IPS-11a (cell line): ENCODE results near the gene MPC1L.
"Not testable (repeated sequence)": the region's sequence is repeated elsewhere in the genome, so short reads cannot be mapped to it uniquely, and the experiment has no call there.

Source experiments
- H3K4me3 ChIP-seq: one replicate; pipeline ENCODE4 v1.5.1; 2013; ENCODE audit warnings: low read depth, low read length, control low read depth

MPC1L gene

GRCh38 chrX:40623139-40623536 lies at the start of gene MPC1L:
TSS of gene MPC1L (plus strand) at chrX:40623428. CDS start at chrX:40623566, 138 bp downstream.
- no peak within 1 kb of the TSS for H3K4me3 ChIP-seq

GRCh38 chrX:40573763-40574162 lies 49.5 kb upstream of the MPC1L start:
- H3K4me3 ChIP-seq: no peak overlapping the region

- not testable (repeated sequence) for H3K4me3 ChIP-seq
Measured at GRCh38 chrX:40575411-40575810, 47.8 kb upstream of the MPC1L start.

- no peak overlapping the region for H3K4me3 ChIP-seq
Measured at GRCh38 chrX:40576291-40576690, 46.9 kb upstream of the MPC1L start.

GRCh38 chrX:40578039-40578695 lies 45.1 kb upstream of the MPC1L start:
- no peak overlapping the region for H3K4me3 ChIP-seq

GRCh38 chrX:40579141-40579540 lies 44.1 kb upstream of the MPC1L start:
- no peak overlapping the region for H3K4me3 ChIP-seq

GRCh38 chrX:40579900-40580536 lies 43.2 kb upstream of the MPC1L start:
- H3K4me3 ChIP-seq: peak overlapping the region; percentile 67

GRCh38 chrX:40580537-40581335 lies 42.5 kb upstream of the MPC1L start, which contains the start of gene ATP6AP2:
TSS of gene ATP6AP2 (plus strand) at chrX:40580970. CDS start at chrX:40581066, 96 bp downstream.
- peak within 1 kb of the TSS; percentile 67 for H3K4me3 ChIP-seq

- peak overlapping the region; percentile 67 for H3K4me3 ChIP-seq
Measured at GRCh38 chrX:40581336-40581920, 41.8 kb upstream of the MPC1L start.

- H3K4me3 ChIP-seq: not testable (repeated sequence)
Measured at GRCh38 chrX:40582178-40582577, 41.0 kb upstream of the MPC1L start.

GRCh38 chrX:40582811-40583210 lies 40.4 kb upstream of the MPC1L start:
- H3K4me3 ChIP-seq: no peak overlapping the region

GRCh38 chrX:40587623-40588022 lies 35.6 kb upstream of the MPC1L start:
- not testable (repeated sequence) for H3K4me3 ChIP-seq

GRCh38 chrX:40589616-40590321 lies 33.5 kb upstream of the MPC1L start:
- H3K4me3 ChIP-seq: not testable (repeated sequence)

GRCh38 chrX:40603446-40603845 lies 19.8 kb upstream of the MPC1L start:
- no peak overlapping the region for H3K4me3 ChIP-seq

GRCh38 chrX:40607381-40607780 lies 15.8 kb upstream of the MPC1L start:
- no peak overlapping the region for H3K4me3 ChIP-seq

- no peak overlapping the region for H3K4me3 ChIP-seq
Measured at GRCh38 chrX:40612511-40612910, 10.7 kb upstream of the MPC1L start.

GRCh38 chrX:40615976-40616375 lies 7.3 kb upstream of the MPC1L start:
- no peak overlapping the region for H3K4me3 ChIP-seq

- no peak overlapping the region for H3K4me3 ChIP-seq
Measured at GRCh38 chrX:40617566-40617965, 5.7 kb upstream of the MPC1L start.

GRCh38 chrX:40622479-40623138 lies 619 bp upstream of the MPC1L start:
- H3K4me3 ChIP-seq: no peak overlapping the region

- no peak overlapping the region for H3K4me3 ChIP-seq
Measured at GRCh38 chrX:40623665-40624064, 437 bp downstream of the MPC1L start.
